ENCODE data around the gene FNIP2. TPM values are rescaled to one million over a fixed set of nuclear protein-coding genes. Genes with fewer than 3 reads are reported as not detected.

FNIP2 gene
- total RNA-seq, 1 donor from 2014 or later: 30.5 TPM

- peaks cover 5% of the 10 kb centered on the region for H3K36me3 Mint-ChIP-seq (ENCODE audit: low read depth)
- no peak overlapping the region for H3K4me3 Mint-ChIP-seq
- DNase-seq (ENCODE audit: low read depth, low spot score): no peak
- H3K9me3 Mint-ChIP-seq: no peaks in the 10 kb centered on the region
- TF ChIP-seq CTCF (conservative IDR thresholded peaks at IDR 0.05): peak; percentile 77
- no peak overlapping the region for H3K27ac Mint-ChIP-seq (ENCODE audit: unreplicated experiment)
- H3K4me1 Mint-ChIP-seq: peaks cover 7% of the 10 kb centered on the region
- H3K27me3 Mint-ChIP-seq (ENCODE audit: low read depth): no peaks in the 10 kb centered on the region
Measured at GRCh38 chr4:158856852-158857251, 88.0 kb downstream of the FNIP2 start.

- Mint-ChIP-seq H3K27me3 (ENCODE audit: low read depth) (no peaks in the 10 kb centered on the region), H3K4me3 (no peak overlapping the region), H3K9me3 (no peaks in the 10 kb centered on the region), H3K27ac (ENCODE audit: unreplicated experiment) (no peak overlapping the region), H3K36me3 (ENCODE audit: low read depth) (peaks cover 10% of the 10 kb centered on the region), H3K4me1 (peaks cover 7% of the 10 kb centered on the region)
- DNase-seq (ENCODE audit: low read depth, low spot score): no peak
- TF ChIP-seq CTCF (conservative IDR thresholded peaks at IDR 0.05): no peak
Measured at GRCh38 chr4:158857951-158858350, 89.1 kb downstream of the FNIP2 start.

- Mint-ChIP-seq H3K27ac (ENCODE audit: unreplicated experiment) (no peak overlapping the region), H3K27me3 (ENCODE audit: low read depth) (no peaks in the 10 kb centered on the region), H3K9me3 (no peaks in the 10 kb centered on the region), H3K4me3 (no peak overlapping the region), H3K36me3 (ENCODE audit: low read depth) (peaks cover 11% of the 10 kb centered on the region), H3K4me1 (peaks cover 7% of the 10 kb centered on the region)
- no peak for TF ChIP-seq CTCF (conservative IDR thresholded peaks at IDR 0.05)
- DNase-seq (ENCODE audit: low read depth, low spot score): no peak
Measured at GRCh38 chr4:158858410-158859199, 89.8 kb downstream of the FNIP2 start.

GRCh38 chr4:158859661-158860060, 90.8 kb downstream of the FNIP2 start:
- Mint-ChIP-seq H3K4me3 (no peak overlapping the region), H3K36me3 (ENCODE audit: low read depth) (peaks cover 11% of the 10 kb centered on the region), H3K4me1 (peaks cover 6% of the 10 kb centered on the region), H3K27me3 (ENCODE audit: low read depth) (no peaks in the 10 kb centered on the region), H3K9me3 (no peaks in the 10 kb centered on the region), H3K27ac (ENCODE audit: unreplicated experiment) (no peak overlapping the region)
- TF ChIP-seq CTCF (conservative IDR thresholded peaks at IDR 0.05): no peak
- DNase-seq (ENCODE audit: low read depth, low spot score): no peak

GRCh38 chr4:158860856-158861255, 92.0 kb downstream of the FNIP2 start:
- Mint-ChIP-seq H3K4me1 (no peaks in the 10 kb centered on the region), H3K27ac (ENCODE audit: unreplicated experiment) (no peak overlapping the region), H3K9me3 (no peaks in the 10 kb centered on the region), H3K36me3 (ENCODE audit: low read depth) (peaks cover 11% of the 10 kb centered on the region), H3K4me3 (no peak overlapping the region), H3K27me3 (ENCODE audit: low read depth) (no peaks in the 10 kb centered on the region)
- DNase-seq (ENCODE audit: low read depth, low spot score): no peak
- no peak for TF ChIP-seq CTCF (conservative IDR thresholded peaks at IDR 0.05)
